ENCODE results near the gene LRIT1.

The LRIT1 gene

DNA sequence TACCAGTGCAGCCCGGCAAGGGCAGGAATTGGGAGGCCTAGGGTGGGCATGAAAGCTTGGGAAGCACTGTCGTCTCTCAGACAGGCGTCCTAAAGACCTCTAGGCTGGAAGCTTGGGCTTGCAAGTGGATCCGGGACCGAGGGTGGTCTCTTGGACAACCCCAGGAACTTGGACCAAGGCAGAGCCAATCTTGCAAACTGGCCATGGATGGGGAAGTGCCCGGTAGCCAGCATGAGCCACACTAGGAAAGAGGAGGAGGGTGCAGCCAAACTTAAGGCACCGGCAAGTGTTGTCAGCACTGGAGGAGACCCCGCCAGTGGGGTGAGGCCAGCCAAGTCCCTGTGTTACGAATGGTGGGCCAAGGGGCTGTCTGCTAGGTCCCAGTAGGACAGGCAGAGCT lies 24.5 kb downstream of the LRIT1 start:
- TF ChIP-seq, protein P1, sequence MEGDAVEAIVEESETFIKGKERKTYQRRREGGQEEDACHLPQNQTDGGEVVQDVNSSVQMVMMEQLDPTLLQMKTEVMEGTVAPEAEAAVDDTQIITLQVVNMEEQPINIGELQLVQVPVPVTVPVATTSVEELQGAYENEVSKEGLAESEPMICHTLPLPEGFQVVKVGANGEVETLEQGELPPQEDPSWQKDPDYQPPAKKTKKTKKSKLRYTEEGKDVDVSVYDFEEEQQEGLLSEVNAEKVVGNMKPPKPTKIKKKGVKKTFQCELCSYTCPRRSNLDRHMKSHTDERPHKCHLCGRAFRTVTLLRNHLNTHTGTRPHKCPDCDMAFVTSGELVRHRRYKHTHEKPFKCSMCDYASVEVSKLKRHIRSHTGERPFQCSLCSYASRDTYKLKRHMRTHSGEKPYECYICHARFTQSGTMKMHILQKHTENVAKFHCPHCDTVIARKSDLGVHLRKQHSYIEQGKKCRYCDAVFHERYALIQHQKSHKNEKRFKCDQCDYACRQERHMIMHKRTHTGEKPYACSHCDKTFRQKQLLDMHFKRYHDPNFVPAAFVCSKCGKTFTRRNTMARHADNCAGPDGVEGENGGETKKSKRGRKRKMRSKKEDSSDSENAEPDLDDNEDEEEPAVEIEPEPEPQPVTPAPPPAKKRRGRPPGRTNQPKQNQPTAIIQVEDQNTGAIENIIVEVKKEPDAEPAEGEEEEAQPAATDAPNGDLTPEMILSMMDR (IDR thresholded peaks at IDR 0.05; ENCODE audit: insufficient read depth, low read depth, low read length, missing control alignments): no peak
- H3K4me3 ChIP-seq (ENCODE audit: low read depth, low read length): no peak overlapping the region
- DNase-seq (ENCODE audit: low read depth): no peak

DNA sequence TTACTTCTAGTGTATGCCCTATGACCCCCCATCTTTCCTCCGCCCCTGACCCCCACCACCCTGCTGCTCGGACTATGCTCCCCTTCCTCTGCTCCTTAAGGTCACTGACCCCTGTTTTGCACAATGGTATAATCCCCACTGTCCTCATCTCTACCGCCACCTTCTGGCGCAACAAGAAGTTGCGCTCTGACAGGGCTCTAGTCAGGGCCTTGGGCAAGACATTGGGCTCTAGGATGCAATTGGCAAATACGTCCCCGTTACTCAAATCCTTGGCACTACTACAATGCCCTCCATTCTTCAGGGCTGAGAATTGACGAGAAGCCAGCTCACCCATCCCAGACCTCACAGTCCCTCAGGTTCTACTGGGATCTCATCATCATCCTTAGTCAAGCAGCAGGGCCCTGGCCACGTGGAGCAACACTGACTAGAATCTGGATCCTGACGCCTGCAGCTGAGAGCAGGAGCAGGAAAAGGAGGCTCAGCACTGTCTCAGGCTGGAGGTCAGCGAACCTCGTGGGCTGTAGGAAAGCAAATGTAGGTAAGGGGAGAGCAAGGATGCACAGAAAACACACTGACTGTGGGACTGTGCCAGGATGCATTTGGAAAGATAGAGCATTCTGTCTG lies 26.6 kb downstream of the LRIT1 start:
- peak; percentile 73 for DNase-seq (ENCODE audit: low read depth)
- peak overlapping the region; percentile 21; the same call in 1 of the 2 replicates for H3K4me3 ChIP-seq (ENCODE audit: low read depth, low read length)
- TF ChIP-seq, protein P1 (IDR thresholded peaks at IDR 0.05; ENCODE audit: insufficient read depth, low read depth, low read length, missing control alignments): peak; percentile 75

DNA sequence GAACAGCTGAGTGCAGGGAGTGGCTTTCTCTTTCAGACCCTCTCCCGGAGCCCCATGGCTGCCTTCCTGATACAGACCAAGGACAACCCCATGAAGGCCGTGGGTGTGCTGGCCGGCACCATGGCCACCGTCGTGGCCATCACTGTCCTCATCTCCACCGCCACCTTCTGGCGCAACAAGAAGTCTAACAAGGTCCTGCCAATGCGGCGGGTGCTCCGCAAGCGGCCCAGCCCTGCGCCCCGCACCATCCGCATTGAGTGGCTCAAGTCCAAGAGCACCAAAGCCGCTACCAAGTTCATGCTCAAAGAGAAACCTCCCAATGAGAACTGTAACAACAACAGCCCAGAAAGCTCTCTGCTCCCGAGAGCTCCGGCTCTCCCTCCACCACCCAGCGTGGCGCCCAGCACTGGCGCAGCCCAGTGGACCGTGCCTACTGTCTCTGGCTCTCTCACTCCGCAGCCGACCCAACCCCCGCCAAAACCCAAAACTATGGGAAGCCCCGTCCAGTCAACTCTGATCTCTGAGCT lies 27.2 kb downstream of the LRIT1 start:
- TF ChIP-seq, protein P1 (IDR thresholded peaks at IDR 0.05; ENCODE audit: insufficient read depth, low read depth, low read length, missing control alignments): no peak
- peak overlapping the region; percentile 21 for H3K4me3 ChIP-seq (ENCODE audit: low read depth, low read length)
- no peak for DNase-seq (ENCODE audit: low read depth)

DNA sequence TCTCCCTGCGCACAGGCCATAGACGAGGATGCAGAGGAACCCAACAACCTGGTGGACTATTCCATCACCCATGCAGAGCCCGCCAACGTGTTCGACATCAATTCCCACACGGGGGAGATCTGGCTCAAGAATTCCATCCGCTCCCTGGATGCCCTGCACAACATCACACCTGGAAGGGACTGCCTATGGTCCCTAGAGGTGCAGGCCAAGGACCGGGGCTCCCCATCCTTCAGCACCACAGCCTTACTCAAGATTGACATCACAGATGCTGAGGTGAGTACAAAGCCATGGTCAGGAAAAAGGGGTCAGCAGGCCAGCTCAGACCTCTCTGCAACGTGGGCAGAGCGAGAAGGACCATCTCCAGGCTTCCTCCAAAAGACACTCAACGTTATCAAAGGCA lies 28.3 kb downstream of the LRIT1 start:
- H3K4me3 ChIP-seq (ENCODE audit: low read depth, low read length): no peak overlapping the region
- no peak for DNase-seq (ENCODE audit: low read depth)
- TF ChIP-seq, protein P1 (IDR thresholded peaks at IDR 0.05; ENCODE audit: insufficient read depth, low read depth, low read length, missing control alignments): no peak

DNA sequence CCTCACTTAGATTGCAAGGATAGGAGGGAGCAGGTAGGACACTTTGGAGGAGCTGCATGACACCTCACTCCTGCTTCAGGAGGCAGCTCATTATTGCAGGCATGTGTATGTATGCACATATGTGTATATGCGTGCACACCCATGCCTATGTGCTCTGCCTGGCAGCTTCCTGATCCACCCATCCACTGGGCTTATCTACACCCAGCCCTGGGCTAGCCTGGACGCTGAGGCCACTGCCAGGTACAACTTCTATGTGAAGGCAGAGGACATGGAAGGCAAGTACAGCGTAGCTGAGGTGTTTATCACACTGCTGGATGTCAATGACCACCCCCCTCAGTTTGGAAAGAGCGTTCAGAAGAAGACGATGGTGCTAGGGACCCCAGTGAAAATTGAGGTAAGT lies 29.3 kb downstream of the LRIT1 start:
- TF ChIP-seq, protein P1 (IDR thresholded peaks at IDR 0.05; ENCODE audit: insufficient read depth, low read depth, low read length, missing control alignments): no peak
- H3K4me3 ChIP-seq (ENCODE audit: low read depth, low read length): no peak overlapping the region
- DNase-seq (ENCODE audit: low read depth): no peak

DNA sequence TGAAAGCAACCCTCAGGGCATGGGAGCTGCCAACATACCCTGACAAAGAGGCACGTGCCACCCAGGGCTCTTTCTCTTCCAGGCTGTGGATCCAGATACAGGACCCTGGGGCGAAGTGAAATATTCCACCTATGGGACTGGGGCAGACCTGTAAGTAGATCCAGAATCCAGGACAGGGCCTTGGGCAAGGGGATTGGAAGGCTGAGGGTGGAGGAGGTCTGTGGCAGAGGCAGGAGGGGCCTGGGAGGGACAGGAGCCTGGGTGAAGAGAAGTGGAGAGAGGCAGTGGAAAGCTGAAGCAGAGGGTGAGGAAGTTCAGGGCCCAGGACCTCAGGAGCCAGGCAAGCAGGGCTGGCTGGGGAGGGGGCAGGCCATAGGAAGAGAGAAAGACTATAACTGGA lies 29.8 kb downstream of the LRIT1 start:
- no peak overlapping the region for H3K4me3 ChIP-seq (ENCODE audit: low read depth, low read length)
- TF ChIP-seq, protein P1 (IDR thresholded peaks at IDR 0.05; ENCODE audit: insufficient read depth, low read depth, low read length, missing control alignments): no peak
- no peak for DNase-seq (ENCODE audit: low read depth)

DNA sequence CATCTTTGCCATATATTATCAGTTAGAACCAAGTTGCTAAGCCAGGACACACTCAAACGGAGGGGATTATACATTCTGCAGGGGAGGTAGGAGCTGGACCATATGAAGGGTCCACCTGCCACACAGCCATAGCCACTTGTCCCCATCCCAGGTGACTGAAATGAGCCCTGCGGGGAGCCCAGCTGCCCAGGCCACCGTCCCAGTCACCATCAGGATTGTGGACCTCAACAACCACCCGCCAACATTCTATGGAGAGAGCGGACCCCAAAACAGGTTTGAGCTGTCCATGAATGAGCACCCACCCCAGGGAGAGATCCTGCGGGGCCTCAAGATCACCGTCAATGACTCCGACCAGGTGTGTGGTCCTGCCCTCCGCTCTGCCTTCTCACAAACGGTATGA lies 33.3 kb downstream of the LRIT1 start:
- TF ChIP-seq, protein P1 (IDR thresholded peaks at IDR 0.05; ENCODE audit: insufficient read depth, low read depth, low read length, missing control alignments): no peak
- no peak overlapping the region for H3K4me3 ChIP-seq (ENCODE audit: low read depth, low read length)
- DNase-seq (ENCODE audit: low read depth): no peak
